Limb (tissue), 2 donors: ENCODE data around the gene ZNF780B.
A peak's percentile ranks its signal among the peaks of the same experiment; 100 is the strongest.
"Not testable (repeated sequence)": the region's sequence is repeated elsewhere in the genome, so short reads cannot be mapped to it uniquely, and the experiment has no call there.

Experiments
- DNase-seq, 2 donors: peaks; one replicate each; pipeline ENCODE4 v3.0.0-alpha.2; 2016; ENCODE audit errors: extremely low spot score in 2 of 2

Gene ZNF780B

DNA sequence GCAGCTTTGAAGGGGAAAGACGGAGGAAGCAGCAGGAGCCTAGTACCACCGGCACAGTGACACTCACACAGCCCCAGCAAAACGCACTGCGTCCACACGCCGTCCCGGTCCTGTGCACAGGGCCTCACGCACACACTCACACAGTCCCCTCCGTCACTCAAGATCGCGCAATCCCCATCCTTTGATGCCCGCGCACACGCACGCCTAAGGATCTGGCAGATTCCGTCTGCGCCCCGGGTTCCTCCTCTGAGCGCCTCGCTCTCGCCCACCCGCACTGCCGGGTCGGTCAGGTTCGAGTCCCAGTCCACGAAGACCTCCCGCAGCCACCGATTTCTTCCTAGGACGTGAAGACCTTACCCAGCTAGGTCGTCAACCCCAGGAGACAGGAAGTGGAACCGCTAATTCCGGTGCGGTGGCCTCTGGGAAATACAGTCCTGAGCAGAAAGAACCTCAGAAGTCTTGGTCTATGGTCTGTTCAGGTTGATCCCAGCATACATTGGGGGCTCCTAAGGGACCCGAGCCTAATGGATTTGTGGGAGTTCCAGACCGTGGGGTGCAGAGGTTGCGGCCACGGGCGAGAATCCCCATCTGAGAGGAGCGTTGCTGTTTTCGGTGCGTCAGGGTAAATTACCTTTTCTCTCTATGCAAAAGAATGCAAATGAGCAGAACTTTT, at the start of gene ZNF780B:
Gene ZNF780B, minus strand, starts transcription at position 400 of the 673 bp plus-strand sequence. CDS start 5,899 bp downstream, outside the sequence.
- DNase-seq, result peak; percentile 72 to 79

DNA sequence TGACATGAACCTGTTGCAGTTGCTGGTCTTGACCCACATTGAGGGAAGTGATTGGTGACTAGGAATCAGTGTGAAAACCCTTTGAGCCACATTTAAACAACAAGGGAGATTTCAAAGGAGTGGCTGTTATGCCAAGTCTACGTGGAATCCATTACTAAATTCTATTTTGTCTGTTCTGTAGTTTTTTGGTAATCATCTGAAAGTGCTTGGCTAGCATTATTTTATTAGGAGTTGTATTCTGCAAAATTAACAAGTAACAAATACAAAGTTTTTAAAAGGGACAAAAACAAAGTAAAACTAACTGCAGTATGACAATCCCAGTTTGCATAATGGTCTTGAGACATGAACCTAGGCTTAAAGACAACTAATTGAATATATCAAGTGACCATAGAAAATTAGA, 48.7 kb upstream of the ZNF780B start:
- no peak for DNase-seq

DNA sequence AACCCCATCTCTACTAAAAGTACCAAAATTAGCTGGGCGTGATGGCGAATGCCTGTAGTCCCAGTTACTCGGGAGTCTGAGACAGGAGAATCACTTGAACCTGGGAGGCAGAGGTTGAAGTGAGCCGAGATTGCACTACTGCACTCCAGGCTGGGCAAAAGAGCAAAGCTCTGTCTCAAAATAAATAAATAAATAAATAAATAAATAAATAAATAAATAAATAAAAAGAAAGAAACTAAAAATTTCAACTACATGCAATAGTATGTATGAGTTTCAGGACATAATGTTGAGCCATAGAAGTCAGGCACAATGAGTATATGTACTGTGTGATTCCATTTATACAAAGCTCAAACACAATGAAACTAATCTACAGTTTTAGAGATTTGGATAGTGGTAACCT, 47.6 kb upstream of the ZNF780B start:
- DNase-seq, result no peak

DNA sequence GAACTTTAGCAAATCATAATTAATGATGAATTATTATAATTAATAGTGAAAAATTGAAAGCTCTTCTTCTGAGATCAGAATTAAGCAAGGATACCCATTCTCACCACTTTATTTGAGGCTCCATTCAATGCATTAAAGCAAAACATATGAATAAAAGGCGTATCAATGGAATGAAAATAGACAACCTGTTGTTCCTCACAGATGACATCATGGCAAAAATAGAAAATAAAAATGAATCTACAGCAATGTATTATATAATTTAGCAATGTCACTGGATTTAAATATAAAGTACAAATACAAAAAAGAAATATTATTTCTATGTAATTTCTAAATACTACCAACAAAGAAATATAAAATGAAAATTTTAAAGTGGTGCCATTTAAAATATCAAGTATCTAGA, 45.8 kb upstream of the ZNF780B start:
- no peak for DNase-seq

DNA sequence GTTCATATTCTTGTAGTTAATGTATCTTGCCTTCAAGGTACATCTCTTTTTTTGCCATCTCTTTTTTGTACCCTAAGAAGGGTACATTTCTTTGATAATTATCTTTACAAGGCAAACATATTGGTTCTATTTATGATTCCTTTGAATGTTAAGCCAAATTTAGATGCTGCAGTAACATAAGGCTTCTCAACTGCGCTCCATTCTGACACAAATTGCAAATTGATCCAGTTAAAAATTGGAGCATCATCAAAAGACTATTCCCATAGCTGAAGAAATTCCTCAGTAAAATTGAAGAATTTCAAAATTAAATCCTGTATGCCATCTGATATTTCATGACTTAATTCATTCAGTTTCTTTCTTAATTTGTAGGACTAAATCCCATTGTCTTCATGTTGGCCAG, 37.4 kb upstream of the ZNF780B start:
- no peak for DNase-seq

DNA sequence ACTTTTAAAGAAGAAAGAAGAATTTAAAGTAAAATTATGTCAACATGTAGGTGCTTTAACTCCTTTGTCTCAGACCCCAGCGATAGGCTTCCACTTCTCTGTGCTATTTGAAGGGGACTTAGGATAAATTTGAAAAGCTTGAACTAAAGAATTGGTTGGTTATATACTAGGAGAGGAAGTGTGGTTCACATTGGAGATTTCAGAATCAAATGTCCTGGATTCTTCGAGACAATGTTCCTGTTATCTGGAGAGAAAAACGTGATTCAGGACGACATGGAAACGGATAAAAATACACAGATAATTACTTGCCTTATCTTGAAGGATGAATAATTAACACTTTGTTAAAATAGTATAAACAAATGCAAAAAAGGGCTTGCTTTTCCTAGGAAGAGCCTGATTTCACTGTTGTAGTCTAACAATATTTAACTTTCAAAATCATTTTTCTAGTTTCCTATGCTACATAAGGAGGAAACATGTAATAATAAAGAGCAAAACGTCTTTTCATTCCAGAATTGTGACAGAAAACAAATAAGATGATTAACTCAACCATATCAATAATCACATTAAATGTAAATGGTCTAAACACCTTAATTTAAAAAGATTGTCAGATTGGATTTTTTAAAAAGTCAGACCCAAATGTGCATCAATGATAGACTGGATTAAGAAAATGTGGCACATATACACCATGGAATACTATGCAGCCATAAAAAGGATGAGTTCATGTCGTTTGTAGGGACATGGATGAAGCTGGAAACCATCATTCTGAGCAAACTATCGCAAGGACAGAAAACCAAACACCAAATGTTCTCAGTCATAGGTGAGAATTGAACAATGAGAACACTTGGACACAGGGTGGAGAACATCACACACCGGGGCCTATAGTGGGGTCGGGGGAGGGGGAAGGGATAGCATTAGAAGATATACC, 35.4 kb upstream of the ZNF780B start:
- no peak for DNase-seq

DNA sequence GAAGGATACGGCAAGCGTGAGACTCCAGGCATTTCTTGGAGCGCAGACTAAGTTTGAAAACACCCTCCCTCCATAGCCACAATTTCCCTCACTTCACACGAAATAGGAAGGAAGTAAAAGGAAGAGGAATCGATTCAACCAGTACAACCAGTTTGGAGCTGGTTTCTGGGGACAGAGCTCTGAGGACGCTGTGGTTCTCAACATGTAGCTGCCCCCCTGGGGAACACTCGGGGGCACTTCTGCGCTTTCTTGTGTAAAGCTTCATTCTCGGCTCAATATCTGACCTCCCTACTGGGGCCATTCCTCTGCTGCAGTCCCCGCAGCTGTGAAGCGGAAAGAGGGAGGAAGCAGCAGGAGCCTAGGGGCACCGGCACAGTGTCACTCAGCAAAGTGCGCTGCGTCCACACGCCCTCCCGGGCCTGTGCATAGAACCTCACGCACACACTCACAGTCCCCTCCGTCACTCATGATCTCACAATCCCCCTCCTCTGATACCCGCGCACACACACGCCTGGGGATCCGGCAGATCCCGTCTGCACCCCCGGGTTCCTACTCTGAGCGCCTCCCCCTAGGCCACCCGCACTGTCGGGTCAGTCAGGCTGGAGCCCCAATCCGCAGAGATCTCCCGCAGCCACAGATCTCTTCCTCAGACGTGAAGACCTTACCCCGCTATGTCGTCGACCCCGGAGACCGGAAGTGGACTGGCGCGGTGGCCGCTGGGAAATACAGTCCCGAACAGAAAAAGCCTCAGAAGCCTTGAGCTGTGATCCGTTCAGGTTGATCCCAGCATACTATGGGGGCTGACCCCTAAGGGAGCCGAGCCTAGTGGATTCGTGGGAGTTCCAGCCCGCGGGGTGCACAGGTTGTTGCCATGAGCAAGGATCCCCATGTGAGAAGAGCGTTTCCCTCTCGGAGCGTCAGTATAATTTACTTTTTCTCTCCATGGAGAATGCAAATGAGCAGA, 34.5 kb upstream of the ZNF780B start, which contains the start of gene ZNF780A:
Gene ZNF780A, minus strand, starts transcription at position 703 of the 964 bp plus-strand sequence. CDS start 6,190 bp downstream, outside the sequence.
- DNase-seq, result peak; percentile 77 to 87

DNA sequence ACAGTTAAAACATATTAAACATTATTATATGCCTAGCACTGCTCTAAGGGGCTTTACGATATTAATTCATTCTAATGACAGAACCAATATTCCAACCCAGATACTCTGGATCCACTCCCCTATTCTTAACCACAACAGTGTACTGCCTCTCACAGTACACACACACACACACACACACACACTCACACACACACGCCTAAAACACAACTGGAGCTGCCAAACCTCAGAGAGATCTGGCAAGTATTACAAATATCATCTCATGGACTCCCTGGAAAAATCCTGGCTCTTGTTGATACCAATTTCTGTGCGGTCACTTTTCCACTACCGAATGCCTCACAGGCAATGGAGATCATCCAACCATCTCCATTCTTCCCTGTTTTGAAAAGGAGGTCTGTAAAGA, 33.4 kb upstream of the ZNF780B start:
- DNase-seq, result peak in 1 of 2 donors; percentile 28

DNA sequence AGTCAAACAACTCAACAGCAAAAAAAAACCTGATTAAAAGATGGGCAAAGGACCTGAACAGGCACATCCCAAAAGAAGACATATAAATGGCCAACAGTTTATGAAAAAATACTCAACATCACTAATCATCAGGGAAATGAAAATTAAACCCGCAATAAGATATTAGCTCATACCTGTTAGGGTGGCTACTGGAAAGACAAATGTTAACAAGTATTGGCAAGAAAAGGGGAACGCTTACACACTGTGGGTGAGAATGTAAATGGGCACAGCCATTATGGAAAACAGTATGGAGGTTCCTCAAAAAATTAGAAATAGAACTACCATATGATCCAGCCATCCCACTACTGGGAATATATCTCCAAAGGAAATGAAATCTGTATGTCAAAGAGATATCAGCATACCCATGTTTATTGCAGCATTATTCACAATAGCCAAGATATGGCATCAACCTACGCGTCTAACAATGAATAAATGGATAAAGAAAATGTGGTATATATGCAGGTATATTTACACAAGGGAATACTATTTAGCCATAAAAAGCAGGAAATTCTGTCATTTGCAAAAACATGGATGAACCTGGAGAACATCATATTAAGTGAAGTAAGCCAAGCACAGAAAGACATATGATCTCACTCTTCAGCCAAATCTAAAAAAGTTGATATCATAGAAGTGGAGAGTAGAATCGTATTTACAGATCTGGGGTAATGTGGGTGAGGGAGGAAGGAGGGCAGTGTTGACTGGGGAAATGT, 32.4 kb upstream of the ZNF780B start:
- no peak for DNase-seq

DNA sequence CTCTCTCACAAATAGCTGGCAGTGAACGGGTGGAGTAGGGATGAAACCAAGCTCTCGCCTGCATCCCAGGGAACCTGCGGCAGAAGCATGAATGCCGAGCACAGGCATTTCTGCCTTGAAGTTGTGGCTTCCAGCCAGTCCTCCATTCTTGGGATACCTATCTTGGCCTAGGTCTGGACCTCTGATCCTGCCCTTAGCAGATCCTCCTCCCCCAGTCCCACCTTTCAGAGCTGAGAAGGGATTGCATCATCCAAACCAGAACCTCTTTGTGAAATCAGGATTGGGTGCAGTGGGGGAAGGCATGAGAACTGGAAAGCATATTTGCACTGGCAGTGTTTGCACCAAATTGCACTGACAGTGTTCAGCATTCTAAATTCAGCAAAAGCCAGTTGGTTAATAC, 28.9 kb upstream of the ZNF780B start:
- DNase-seq, result no peak

DNA sequence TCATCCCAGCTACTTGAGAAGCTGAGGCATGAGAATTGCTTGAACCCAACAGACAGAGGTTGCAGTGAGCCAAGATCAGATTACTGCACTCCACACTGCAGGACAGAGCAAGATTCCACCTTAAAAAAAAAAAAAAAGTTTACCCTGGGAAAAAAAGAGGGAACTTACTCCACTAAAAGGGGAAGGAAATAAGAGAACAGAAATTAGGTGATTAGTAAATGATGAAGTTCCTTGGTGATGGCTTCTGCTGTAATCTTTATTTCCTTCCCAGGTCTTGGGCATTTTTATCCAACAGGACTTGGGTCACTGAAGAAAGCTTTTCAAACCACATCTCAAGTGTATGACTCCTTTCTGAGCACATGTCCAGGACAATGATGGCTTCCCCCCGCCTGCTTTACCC, 25.4 kb upstream of the ZNF780B start:
- no peak for DNase-seq

DNA sequence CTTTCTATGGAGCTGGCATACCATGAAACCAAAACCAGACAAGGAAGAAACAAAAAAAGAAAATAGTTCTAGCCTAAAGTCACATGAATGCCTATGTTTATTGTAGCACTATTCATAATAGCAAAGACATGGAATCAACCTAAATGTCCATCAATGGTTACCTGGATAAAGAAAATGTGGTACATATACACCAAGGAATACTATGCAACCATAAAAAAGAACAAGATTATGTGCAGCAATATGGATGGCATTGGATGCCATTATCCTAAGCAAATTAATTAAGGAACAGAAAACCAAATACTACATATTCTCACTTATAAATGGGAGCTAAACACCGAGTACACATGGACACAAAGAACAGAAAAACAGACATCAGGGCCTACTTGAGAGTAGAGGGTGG, 24.3 kb upstream of the ZNF780B start:
- no peak for DNase-seq

DNA sequence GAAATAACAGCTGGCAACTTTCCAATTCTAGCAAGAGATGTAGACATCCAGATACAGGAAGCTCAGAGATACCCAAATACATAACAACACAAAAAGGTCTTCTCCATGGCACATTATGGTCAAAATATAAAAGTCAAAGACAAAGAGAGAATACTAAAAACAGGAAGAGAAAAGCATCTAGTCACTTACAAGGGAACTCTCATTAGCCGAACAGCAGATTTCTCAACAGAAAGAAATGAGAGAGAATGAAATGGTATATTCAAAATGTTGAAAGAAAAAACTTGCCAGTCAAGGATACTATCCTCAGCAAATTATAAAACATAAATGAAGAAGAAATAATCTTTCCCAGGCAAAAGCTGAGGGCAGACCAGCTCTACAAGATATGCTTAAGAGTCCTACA, 22.3 kb upstream of the ZNF780B start:
- no peak for DNase-seq

DNA sequence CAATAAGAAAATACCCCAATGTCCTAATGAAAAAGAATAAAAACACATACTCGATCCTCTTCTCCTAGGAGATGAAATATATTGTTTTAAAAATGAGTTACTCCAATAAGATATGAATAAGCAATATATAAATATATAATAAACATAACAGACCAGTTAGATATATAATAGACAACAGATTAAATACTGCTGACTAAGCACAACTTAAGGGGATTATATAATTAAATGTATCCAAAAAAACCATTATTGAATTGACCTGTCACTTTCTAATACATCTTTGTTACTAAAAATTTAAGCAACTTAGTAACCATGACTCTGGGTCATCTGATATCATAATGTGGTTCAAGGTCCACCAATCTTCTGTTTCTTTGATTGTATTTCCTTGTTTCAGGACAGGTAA, 14.0 kb upstream of the ZNF780B start:
- no peak for DNase-seq

DNA sequence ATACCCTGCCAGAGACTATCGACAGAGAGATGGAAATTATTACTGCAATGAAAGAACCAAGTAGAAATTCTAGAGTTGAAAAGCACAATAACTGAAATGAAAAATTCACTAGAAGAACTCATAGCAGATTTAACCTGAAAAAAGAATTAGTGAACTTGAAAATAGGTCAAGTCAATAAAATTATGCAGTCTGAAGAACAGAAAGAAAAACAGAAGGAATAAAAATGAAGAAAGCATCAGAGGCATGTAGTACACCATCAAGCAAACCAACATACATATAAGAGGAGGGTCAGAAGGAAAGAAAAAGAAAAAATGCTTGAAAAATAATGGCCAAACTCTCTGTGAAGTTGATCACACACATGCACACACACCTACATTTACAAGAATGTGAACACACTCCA, 3.6 kb upstream of the ZNF780B start:
- DNase-seq, result no peak

DNA sequence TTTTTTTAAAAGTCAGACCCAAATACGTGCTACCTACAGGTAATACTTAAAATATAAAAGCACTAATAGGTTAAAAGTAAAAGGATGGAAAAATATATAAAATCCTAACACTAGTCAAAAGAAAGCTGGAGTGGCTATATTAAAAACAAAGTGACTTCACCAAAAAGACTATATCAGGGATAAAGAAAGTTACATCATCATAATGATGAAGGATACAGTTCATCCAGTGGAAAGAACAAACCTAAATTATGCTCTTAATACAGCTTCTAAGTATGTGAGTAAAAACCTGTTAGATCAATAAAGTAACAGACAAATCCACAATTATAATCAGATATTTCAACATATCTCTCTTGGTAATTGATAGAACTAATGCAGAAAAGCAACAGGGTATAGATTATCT, 1.1 kb upstream of the ZNF780B start:
- no peak for DNase-seq

DNA sequence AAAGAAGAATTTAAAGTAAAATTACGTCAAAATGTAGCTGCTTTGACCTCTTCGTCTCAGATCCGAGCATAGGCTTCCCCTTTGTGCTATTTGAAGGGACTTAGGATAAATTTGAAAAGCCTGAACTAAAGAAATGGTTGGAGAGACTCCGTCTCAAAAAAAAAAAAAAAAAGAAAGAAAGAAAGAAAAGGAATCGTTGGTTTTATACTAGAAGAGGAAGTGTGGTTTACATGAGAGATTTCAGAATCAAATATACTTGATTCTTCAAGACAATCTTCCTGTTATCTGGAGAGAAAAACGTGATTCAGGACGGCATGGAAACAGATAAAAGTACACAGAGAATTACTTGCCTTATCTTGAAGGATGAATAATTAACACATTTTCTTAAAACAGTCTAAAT, 474 bp upstream of the ZNF780B start:
- DNase-seq, result no peak

DNA sequence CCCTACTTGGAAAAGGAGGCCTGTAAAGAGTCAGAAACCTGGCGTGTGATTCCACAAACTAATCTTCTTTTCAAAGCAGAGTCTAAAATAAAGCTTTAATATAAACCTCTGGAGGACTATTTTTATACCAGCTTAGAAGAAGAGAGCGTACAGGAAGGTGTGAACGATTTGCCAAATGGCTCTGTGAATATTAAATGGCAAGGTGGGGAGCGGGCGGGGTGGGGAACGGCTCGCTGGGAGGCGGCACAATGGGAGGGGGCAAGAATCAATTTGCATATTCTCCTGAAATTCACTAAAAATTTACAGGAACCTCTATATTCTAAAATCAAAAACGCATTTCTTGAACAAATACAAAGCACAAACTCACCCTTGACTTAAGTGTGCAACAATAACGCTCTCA, 982 bp downstream of the ZNF780B start:
- no peak for DNase-seq

DNA sequence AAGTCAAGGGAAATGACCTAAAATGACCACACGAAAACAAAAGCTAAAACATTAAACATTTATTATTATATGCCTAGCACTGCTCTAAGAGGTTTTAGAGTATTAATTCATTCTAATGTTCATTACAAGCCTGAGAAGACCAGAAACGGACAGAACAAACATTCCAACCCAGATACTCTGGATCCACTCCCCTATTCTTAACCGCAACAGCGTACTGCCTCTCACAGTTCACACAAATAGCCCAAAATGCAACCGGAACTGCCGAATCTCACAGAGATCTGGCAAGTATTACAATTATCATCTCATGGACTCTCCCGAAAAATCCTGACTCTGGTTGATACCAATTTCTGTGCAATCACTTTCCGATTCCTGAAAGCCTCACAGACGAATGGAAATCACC, 1.4 kb downstream of the ZNF780B start:
- DNase-seq, result no peak

DNA sequence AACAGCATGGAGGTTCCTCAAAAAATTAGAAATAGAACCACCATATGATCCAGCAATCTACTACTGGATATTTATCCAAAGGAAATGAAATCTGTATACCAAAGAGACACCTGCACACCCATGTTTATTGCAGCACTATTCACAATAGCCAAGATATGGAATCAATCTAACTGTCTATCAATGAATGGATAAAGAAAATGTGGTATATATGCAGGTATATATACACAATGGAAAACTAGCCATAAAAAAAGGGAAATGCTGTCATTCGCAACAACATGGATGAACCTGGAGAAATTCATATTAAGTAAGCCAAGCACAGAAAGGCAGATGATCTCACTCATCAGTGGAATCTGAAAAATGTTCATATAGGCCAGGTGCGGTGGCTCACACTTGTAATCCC, 2.5 kb downstream of the ZNF780B start:
- DNase-seq, result no peak

DNA sequence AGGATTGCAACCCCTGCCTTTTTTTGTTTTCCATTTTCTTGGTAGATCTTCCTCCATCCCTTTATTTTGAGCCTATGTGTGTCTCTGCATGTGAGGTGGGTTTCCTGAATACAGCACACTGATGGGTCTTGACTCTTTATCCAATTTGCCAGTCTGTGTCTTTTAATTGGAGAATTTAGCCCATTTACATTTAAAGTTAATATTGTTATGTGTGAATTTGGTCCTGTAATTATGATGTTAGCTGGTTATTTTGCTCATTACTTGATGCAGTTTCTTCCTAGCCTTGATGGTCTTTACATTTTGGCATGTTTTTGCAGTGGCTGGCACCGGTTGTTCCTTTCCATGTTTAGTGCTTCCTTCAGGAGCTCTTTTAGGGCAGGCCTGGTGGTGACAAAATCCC, 14.3 kb downstream of the ZNF780B start:
- not testable (repeated sequence) for DNase-seq
